Posterior vena cava (tissue), 2 donors: ENCODE data around the gene ZNF844. TPM values are rescaled to one million over a fixed set of nuclear protein-coding genes. Genes with fewer than 3 reads are reported as not detected.
"Not testable (repeated sequence)": the region's sequence is repeated elsewhere in the genome, so short reads cannot be mapped to it uniquely, and the experiment has no call there.

Experiments
- DNase-seq: peaks from one replicate; pipeline ENCODE4 v3.0.0-alpha.2; 2020; ENCODE audit warnings: low spot score
- intact Hi-C, 2 donors: fragments of 100-400 bp; cut with DNase I; formaldehyde crosslinking; loops; one replicate each; pipeline versions ENCODE4 v1.14.1 to v1.14.2; 2022 to 2023
- total RNA-seq, 2 donors: library from RNA; stranded (reverse); fragmentation: NEBNext Ultra II Directional; extraction: Animal tissue kit (Norgen Biotek cat#: 25700); gene quantifications; one replicate each; pipeline ENCODE4 v1.2.1, GENCODE V29; 2021
- donor health status: DM: yes; HTN: yes; CAD: no.
- donor health status: DM: yes; HTN: yes; CAD: no.

Gene ZNF844
- total RNA-seq, 2 donors from 2014 or later = 7.8 to 14.9 TPM

GRCh38 chr19:12085074-12085818 is 20.7 kb downstream of the ZNF844 start:
- intact Hi-C loops = loop anchor here in 1 of 2 donors (5.0 kb wide), 1 partner anchor 478 kb away; no protein-coding TSS in a partner anchor
- DNase-seq = no peak

DNA sequence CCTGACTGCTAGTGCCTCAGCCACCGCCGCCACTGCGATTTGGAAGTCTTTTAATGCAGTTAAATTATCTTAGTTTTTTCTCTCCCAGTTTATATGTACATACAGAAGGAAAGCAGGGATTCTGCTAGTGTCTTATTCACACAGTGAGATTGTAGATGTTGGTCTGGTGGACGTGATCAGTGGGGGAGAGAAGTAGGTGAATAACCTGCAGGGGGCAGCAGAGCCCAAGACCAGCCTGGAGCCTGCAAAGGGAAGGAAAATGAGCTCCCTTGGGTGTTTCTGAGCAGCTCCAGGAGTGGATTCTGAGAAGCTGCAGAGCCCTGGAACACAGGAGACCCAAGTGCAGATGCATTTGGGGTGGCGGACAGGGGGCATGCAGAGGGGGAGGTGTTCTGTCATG is 26.3 kb downstream of the ZNF844 start:
- intact Hi-C loops = no loop called here
- DNase-seq = peak; percentile 83

- DNase-seq = peak; percentile 96
- intact Hi-C loops = no loop called here
Measured at GRCh38 chr19:12092065-12092867, 27.7 kb downstream of the ZNF844 start.

DNA sequence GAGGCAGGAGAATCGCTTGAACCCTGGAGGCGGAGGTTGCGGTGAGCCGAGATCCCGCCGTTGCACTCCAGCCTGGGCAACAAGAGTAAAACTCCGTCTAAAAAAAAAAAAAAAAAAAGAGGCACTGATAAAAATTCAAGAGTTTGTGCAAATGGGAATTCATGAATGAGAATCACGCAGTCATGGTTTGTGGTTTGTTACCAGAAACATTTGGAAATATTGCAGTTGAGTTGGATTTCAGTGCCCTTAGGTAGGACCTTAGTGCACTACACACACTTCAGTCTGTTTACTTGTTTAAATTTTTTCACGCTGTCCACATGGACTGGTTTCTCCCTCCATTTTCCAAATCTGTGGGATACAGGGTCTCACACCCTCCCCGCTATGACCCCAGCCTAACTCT is 28.4 kb downstream of the ZNF844 start:
- no peak for DNase-seq
- intact Hi-C loops = no loop called here

- intact Hi-C loops = no loop called here
- DNase-seq = no peak
Measured at GRCh38 chr19:12093777-12094176, 29.2 kb downstream of the ZNF844 start.

GRCh38 chr19:12095111-12095790 is 30.7 kb downstream of the ZNF844 start:
- DNase-seq = no peak
- intact Hi-C loops = no loop called here

DNA sequence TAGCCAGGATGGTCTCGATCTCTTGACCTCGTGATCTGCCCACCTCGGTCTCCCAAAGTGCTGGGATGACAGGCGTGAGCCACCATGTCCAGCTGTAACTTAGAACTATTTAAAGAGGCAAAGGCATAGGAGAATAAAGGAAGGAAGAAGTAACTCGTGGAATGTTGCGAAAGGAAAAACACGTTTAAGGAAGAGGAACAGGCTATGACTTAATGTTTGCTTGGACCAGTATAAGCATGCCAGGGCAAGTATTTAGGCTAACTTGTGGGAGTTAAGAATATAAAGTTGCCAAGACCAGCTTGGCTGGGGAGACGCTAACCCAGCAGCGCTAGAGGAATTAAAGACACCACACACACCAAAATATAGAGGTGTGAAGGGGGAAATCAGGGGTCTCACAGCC is 33.5 kb downstream of the ZNF844 start:
- intact Hi-C loops = no loop called here
- no peak for DNase-seq

DNA sequence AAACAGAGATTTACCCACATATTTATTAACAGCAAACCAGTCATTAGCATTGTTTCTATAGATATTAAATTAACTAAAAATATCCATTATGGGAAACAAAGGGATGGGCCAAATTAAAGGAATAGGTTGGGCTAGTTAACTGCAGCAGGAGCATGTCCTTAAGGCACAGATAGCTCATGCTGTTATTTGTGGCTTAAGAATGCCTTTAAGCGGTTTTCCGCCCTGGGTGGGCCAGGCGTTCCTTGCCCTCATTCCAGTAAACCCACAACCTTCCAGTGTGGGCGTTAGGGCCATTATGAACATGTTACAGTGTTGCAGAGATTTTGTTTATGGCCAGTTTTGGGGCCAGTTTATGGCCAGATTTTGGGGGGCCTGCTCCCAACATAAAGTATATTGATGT is 39.4 kb downstream of the ZNF844 start:
- DNase-seq, intact Hi-C loops: not testable (repeated sequence)

DNA sequence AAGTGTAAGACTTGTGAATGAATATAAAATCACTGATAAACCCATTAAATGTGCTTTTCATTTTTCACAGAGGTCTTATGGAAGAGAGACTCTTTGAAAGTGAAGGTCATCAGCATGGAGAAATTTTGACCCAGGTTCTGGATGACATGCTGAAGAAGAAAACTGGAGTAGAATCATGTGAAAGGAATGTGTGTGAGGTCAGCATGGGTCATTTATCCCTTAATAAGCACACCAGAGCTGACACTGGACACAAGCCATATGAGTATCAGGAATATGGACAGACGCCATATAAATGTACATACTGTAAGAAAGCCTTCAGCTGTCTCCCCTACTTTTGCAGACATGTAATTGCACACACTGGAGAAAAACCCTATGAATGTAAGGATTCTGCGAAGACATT is 46.6 kb downstream of the ZNF844 start:
- no peak for DNase-seq
- intact Hi-C loops = no loop called here

DNA sequence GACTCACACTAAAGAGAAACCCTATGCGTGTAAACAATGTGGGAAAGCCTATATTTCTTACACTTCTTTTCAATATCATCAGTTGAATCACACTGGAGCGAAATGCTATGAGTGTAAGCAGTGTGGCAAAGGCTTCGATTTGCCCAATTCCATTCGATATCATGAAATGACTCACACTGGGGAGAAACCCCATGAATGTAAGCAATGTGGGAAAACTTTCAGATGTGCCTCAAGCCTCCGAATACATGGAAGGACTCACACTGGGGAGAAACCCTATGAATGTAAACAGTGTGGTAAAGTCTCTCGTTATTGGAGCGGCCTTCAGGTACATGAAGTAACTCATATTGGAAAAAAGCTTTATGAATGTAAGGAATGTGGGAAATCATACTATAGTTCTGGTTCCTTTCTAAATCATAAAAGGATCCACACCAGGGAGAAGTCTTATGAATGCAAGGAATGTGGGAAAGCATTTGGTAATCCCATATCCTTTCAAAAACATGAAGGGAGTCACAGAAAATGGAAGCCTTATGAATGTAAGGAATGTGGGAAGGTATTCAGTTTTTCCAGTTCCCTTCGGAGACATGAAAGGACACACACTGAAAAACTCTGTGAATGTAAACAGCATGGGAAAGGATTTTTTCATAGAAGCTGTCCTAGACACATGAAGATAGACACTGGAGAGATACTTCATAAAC is 47.6 kb downstream of the ZNF844 start:
- no peak for DNase-seq
- intact Hi-C loops = no loop called here

GRCh38 chr19:12112701-12113100 is 48.2 kb downstream of the ZNF844 start:
- intact Hi-C loops = no loop called here
- no peak for DNase-seq

DNA sequence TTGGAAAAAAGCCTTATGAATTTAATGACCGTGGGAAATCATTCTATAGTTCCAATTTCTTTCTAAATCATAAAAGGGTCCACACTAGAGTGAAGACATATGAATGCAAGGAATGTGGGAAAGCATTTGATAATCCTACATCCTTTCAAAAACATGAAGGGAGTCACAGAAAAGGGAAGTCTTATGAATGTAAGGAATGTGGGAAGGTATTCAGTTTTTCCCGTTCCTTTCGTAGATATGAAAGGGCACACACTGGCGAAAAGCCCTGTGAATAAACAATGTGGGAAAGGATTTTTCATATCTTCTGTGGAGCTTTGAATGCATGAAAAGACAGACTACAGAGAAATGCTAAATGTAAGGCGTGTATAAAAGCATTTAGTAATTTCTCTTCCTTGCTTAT is 48.6 kb downstream of the ZNF844 start:
- intact Hi-C loops = no loop called here
- DNase-seq = no peak

GRCh38 chr19:12117201-12117970 is 52.9 kb downstream of the ZNF844 start:
- intact Hi-C loops = no loop called here
- no peak for DNase-seq

DNA sequence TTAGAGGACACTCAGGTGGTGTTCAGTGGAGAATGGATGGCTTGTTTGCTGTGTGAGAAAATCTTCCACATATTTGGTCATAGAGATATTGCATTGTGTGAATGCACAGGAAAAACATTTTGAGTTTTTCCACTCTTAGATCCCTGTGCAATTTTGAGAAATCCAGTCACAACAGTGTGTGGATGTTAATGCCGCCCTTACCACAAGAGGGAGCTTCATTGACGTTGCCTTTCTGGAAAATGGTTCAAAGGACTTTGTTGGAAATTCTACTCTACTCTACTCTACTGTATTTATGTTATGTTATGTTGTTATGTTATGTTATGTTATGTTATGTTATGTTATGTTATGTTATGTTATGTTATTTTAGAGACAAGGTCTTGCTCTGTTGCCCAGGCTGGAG is 62.2 kb downstream of the ZNF844 start:
- no peak for DNase-seq
- intact Hi-C loops = no loop called here

Other genes starting within 250 kb of the ZNF844 start
- gene ZNF439, start 216.0 kb upstream of the ZNF844 start, total RNA-seq = 1 to 10 TPM; 5.4 to 6.0 TPM
- 1 to 10 TPM; 3.7 to 4.0 TPM for gene ZNF69, start 176.9 kb upstream of the ZNF844 start, total RNA-seq
- gene ZNF700, start 139.6 kb upstream of the ZNF844 start, total RNA-seq = 10 to 100 TPM in 1 of 2 donors, 1 to 10 TPM in 1; 9.9 to 11.6 TPM
- 1 to 10 TPM; 1.7 to 2.4 TPM for gene ZNF763, start 99.7 kb upstream of the ZNF844 start, total RNA-seq
- gene ZNF433, start 29.1 kb upstream of the ZNF844 start, total RNA-seq = 1 to 10 TPM; 3.9 to 5.1 TPM
- under 1 TPM in 1 of 2 donors, not detected in 1; 0.14 TPM for gene ZNF878, start 11.8 kb upstream of the ZNF844 start, total RNA-seq
- gene ZNF20, start 75.6 kb downstream of the ZNF844 start, total RNA-seq = 1 to 10 TPM; 1.0 to 3.2 TPM
- gene ZNF625, start 92.0 kb downstream of the ZNF844 start, total RNA-seq = 1 to 10 TPM; 6.0 to 8.7 TPM
- gene ZNF136, start 98.4 kb downstream of the ZNF844 start, total RNA-seq = 1 to 10 TPM; 9.2 to 9.4 TPM
- gene ZNF44, start 230.2 kb downstream of the ZNF844 start, total RNA-seq = 10 to 100 TPM; 12.0 to 14.5 TPM